AG10803 (cell line): ENCODE measurements around the gene TMEM184C.

Source experiments
- DNase-seq: peaks from one replicate; pipeline ENCODE4 v3.0.0; 2010; ENCODE audit warnings: low read depth
- H3K4me3 ChIP-seq: 2 replicates; pipeline ENCODE4 v1.5.1; 2011; ENCODE audit warnings: mild to moderate bottlenecking, low read length, control low read depth
- TF ChIP-seq, protein P1 (sequence below): conservative IDR thresholded peaks from 2 replicates; pipeline ENCODE4 v1.5.1; 2011; ENCODE audit warnings: mild to moderate bottlenecking, low read length, control low read depth, inconsistent platforms

The TMEM184C gene

DNA sequence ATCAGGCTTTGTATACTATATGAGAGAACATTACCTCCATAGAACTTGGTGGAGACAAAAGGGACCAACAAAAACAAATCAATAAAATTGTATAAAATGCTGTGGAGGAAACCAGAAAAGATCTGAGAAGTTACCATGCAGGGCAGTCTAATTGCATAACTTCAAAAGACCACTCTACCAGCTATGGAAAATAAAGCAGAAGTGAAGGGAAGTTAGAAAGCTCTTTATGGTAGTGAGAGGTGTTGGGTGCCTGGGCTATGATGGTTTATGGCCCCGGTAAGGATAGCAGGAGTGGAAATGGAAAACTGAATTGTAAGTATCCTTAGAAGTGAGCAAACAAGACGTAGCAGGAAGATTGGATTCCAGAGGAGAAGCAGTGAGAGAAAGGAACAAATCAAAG, 3.1 kb downstream of the TMEM184C start:
- no peak for DNase-seq
- H3K4me3 ChIP-seq: no peak overlapping the region

DNA sequence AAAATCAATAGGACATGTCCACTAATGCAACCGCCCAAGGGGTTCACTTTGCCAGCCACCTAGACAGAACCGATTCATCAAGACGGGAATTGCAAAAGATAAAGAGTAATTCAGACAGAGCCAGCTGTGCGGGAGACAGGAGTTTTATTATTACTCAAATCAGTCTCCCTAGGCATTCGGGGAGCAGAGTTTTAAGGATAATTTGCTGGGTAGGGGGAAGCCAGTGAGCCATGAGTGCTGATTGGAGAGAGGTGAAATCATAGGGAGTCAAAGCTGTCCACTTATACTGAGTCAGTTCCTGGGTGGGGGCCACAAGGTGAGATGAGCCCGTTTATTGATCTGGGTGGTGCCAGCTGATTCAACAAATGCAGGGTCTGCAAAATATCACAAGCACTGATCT, 8.5 kb downstream of the TMEM184C start:
- TF ChIP-seq, protein P1, sequence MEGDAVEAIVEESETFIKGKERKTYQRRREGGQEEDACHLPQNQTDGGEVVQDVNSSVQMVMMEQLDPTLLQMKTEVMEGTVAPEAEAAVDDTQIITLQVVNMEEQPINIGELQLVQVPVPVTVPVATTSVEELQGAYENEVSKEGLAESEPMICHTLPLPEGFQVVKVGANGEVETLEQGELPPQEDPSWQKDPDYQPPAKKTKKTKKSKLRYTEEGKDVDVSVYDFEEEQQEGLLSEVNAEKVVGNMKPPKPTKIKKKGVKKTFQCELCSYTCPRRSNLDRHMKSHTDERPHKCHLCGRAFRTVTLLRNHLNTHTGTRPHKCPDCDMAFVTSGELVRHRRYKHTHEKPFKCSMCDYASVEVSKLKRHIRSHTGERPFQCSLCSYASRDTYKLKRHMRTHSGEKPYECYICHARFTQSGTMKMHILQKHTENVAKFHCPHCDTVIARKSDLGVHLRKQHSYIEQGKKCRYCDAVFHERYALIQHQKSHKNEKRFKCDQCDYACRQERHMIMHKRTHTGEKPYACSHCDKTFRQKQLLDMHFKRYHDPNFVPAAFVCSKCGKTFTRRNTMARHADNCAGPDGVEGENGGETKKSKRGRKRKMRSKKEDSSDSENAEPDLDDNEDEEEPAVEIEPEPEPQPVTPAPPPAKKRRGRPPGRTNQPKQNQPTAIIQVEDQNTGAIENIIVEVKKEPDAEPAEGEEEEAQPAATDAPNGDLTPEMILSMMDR: no peak
- no peak for DNase-seq

More for the DNA sequence above, 3.1 kb downstream of the TMEM184C start:
- TF ChIP-seq, protein P1: no peak

DNA sequence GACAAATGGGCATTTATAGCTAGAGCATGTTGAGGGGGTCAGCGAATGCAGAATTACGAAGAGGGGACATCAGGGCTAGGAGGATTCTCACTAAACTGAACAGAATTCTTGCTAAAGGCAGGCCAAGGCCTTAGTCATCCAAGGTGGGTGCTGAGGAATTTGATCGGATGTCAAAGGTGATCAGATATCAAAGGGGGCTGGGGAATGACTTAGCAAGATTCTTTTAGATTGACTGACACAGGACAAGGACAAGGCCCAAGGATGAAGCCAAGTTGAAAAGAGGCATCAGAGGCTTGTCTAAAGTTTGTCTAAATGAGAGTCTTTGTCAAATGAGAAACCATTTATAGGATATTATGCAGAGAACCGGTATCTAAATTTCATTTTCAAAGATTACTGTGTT, 9.7 kb downstream of the TMEM184C start:
- TF ChIP-seq, protein P1: no peak
- H3K4me3 ChIP-seq: no peak overlapping the region
- DNase-seq: no peak

More for the DNA sequence above, 8.5 kb downstream of the TMEM184C start:
- H3K4me3 ChIP-seq: no peak overlapping the region

GRCh38 chr4:147628415-147628814, 11.2 kb downstream of the TMEM184C start:
- TF ChIP-seq, protein P1: no peak
- no peak for DNase-seq
- no peak overlapping the region for H3K4me3 ChIP-seq

DNA sequence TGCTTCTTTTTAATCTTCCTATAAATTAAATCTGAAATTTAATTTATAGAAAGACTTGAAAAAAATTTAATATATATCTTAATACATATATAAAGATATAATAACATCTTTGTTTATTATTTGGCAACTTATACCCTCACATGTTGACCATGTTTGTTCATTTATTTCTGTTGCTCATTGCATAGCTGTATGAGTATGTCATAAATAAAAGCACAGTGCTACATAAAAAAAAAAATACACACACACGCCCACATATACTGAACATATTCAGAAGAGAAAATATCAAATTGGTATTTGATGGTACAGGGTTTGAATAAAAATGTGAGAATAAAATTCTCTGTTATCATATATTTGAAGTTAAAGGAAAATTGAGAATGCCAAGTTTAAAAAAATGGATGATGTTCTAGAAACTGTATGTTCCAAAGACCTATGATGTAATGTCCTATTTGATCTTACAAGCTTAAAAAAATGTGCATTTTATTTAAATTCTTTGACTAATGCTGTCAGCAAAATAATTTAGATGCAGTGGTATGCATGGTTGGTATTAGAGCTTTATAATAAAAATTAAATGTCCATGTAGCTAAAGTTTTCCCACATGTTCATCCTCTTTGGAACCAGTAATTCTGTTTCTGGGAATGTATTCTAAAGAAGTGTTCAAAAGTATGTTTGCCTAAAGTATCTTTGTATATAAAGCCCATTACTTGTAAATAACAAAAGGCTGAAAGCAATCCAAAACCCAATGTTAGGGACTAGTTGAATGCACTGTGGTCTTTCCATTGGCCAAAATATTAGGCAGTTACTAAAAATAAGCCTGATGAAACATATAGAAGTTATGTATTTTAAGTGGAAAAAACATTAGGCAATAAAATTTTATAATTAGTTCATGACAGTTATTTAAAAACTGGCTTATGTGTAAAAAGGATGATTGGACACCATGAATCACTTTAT, 12.9 kb downstream of the TMEM184C start:
- DNase-seq: no peak
- TF ChIP-seq, protein P1: no peak
- H3K4me3 ChIP-seq: no peak overlapping the region

DNA sequence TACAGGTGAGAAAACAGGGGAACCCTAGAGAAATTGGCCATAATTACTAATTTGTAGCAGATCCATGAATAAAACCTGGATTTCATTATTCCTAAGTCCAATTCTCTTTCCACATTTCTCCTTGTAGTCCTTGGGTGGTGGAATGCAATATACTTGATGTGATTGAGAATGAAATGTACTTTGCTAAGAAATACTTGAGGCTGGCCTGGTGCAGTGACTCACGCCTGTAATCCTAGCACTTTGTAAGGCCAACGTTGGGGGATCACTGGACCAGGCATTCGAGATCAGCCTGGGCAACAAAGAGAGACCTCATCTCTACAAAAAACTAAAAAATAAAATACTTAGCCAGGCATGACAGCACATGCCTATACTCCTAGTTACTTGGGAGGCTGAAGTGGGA, 15.9 kb downstream of the TMEM184C start:
- DNase-seq: peak; percentile 34
- H3K4me3 ChIP-seq: no peak overlapping the region
- TF ChIP-seq, protein P1: no peak

GRCh38 chr4:147633643-147634042, 16.4 kb downstream of the TMEM184C start:
- DNase-seq: no peak
- TF ChIP-seq, protein P1: no peak

More at GRCh38 chr4:147633643-147634042, 16.4 kb downstream of the TMEM184C start:
- no peak overlapping the region for H3K4me3 ChIP-seq
